ENCODE measurements around the gene TOE1.

DNA sequence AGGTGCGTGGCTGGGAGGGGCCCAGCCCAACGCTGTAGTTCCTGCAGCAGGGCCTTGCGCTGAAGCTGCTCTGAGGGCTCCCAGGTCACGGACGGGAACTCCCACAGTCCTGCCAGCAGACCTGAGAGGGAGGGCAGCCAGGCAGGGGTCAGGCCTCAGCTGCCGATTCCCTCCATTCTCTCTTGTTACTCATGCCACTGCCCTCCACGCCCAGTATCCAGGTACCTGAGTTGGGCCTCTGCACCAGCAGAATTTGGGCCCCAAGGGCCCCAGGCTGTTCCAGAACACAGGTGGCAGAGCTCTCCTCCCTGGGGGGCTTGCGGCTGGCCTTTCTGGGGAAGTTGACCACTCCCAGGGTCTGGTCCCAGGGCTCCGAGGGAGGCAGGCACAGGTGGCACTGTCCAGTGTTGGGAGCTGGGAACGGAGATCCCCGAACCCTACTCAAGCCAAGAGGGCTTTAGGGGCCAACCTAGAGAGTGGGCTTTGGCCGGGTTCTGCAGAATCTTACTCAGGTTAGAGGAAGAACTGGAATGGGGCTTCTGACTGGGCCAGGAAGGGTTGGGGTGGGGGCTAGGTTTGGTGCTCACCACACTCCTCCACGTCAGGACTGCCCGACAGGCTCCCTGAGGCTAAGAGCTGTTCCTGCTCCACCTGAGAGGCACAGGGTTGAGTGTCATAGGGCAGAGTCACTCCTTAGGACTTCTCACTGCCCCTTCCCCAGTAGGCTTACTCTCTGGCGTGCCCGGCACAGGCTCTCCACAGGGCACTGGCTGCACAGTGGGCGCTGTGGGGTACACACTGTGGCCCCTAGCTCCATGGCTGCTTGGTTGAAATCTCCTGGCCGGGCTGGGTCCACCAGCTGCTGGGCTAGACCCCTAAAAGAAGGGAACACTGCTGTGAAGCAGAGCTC lies 8.3 kb upstream of the TOE1 start:
- TF ChIP-seq U2AF1 (optimal IDR thresholded peaks at IDR 0.05; ENCODE audit: low read depth, low read length) (no peak), HIVEP1 (CRISPR knock-in tag; IDR thresholded peaks at IDR 0.05) (no peak), ZNF830 (CRISPR knock-in tag; IDR thresholded peaks at IDR 0.05) (no peak), ZNF224 (CRISPR knock-in tag; IDR thresholded peaks at IDR 0.05) (no peak)

Measured in K562 (cell line).